ENCODE data around the gene SMARCD2.
"Not testable (repeated sequence)": the region's sequence is repeated elsewhere in the genome, so short reads cannot be mapped to it uniquely, and the experiment has no call there.

GRCh38 chr17:63874061-63874626 is 31.7 kb upstream of the SMARCD2 start:
- TF ChIP-seq USF2 (IDR thresholded peaks at IDR 0.05); POLR2A (IDR thresholded peaks at IDR 0.05; ENCODE audit: low read length); NFE2L2 (conservative IDR thresholded peaks at IDR 0.05; ENCODE audit: low read length); RARB (CRISPR knock-in tag; IDR thresholded peaks at IDR 0.05): not testable (repeated sequence)

Measured in A549 (cell line).